Right lobe of liver (tissue), 6 donors: ENCODE measurements around the gene SIK3. TPM values are rescaled to one million over a fixed set of nuclear protein-coding genes. Genes with fewer than 3 reads are reported as not detected.
A peak's percentile ranks its signal among the peaks of the same experiment; 100 is the strongest.

Source experiments
- ATAC-seq, 4 donors: fragments of 200-7000 bp; cut with Tn5 transposase; one replicate each; pipeline ENCODE4 v1.9.1; 2020; ENCODE audit warnings: mild to moderate bottlenecking in 4 of 4, moderate library complexity in 4 of 4
- DNase-seq, 3 donors: peaks; one replicate each; pipeline ENCODE4 v3.0.0-alpha.2; 2020
- H3K27ac ChIP-seq, 3 donors: fragments of 200-600 bp; one replicate each; pipeline ENCODE4 v1.8.0; 2022
- H3K27me3 ChIP-seq, 2 donors: fragments of 200-600 bp; one replicate each; pipeline ENCODE4 v1.8.0; 2022
- H3K36me3 ChIP-seq, 4 donors: fragments of 200-600 bp; sonication (generic) in 1 of 4; one replicate each; pipeline versions ENCODE4 v1.5.1 to v1.8.0; 2017 to 2022; ENCODE audit warnings: control low read depth in 1 of 4
- H3K4me1 ChIP-seq, 4 donors: fragments of 200-600 bp; sonication (generic) in 1 of 4; one replicate each; pipeline versions ENCODE4 v1.5.1 to v1.8.0; 2017 to 2022; ENCODE audit warnings: control low read depth in 1 of 4
- H3K4me3 ChIP-seq, 3 donors: fragments of 200-600 bp; one replicate each; pipeline ENCODE4 v1.8.0; 2022
- H3K9me3 ChIP-seq, 4 donors: fragments of 200-600 bp; sonication (generic) in 1 of 4; one replicate each; pipeline versions ENCODE4 v1.5.1 to v1.8.0; 2017 to 2022; ENCODE audit warnings: control low read depth in 1 of 4
- CTCF ChIP-seq, 4 donors: fragments of 200-600 bp in 3 of 4; fragments of 450-650 bp in 1 of 4; IDR thresholded peaks; one replicate each; pipeline versions ENCODE4 v1.5.1 to v1.8.0; 2016 to 2022; ENCODE audit warnings: antibody characterized with exemption in 4 of 4, mild to moderate bottlenecking in 2 of 4
- POLR2A ChIP-seq: fragments of 450-650 bp; IDR thresholded peaks from one replicate; pipeline ENCODE4 v1.6.1; 2017; ENCODE audit warnings: antibody characterized with exemption, mild to moderate bottlenecking
- WGBS: methylation state at CpG from one replicate; pipeline ENCODE4 v1.1.6; 2018; ENCODE audit warnings: low coverage, low lambda C conversion rate; ENCODE audit not compliant: insufficient coverage; ENCODE audit errors: missing lambda C conversion rate; 5-methylcytosine and 5-hydroxymethylcytosine counted together
- intact Hi-C, 2 donors: fragments of 100-400 bp; cut with DNase I; formaldehyde crosslinking; loops; one replicate each; pipeline versions ENCODE4 v1.11.2 to v1.14.1; 2022
- total RNA-seq, 6 experiments: library from RNA; depleted of rRNA in 2 of 6; stranded (reverse); fragments of >200 nt in 2 of 6; fragmentation: NEBNext Ultra II Directional in 3 of 6; extraction: Animal tissue kit (Norgen Biotek cat#: 25700) in 3 of 6; gene quantifications; one replicate each; pipeline versions ENCODE4 v1.1.0 to v1.2.4, GENCODE V29; 2016 to 2023
- donor health status: DM: no; HTN: yes; CAD: no.
- donor health status: DM: no; HTN: no; CAD: no.
- donor health status: DM: no; HTN: no; CAD: no.
- donor health status: DM: no; HTN: yes; CAD: no.
- donor health status: DM: no; HTN: yes; CAD: no.

SIK3 gene
- total RNA-seq, 6 experiments from 2014 or later, result 22.0 to 35.4 (median 26.8) TPM

DNA sequence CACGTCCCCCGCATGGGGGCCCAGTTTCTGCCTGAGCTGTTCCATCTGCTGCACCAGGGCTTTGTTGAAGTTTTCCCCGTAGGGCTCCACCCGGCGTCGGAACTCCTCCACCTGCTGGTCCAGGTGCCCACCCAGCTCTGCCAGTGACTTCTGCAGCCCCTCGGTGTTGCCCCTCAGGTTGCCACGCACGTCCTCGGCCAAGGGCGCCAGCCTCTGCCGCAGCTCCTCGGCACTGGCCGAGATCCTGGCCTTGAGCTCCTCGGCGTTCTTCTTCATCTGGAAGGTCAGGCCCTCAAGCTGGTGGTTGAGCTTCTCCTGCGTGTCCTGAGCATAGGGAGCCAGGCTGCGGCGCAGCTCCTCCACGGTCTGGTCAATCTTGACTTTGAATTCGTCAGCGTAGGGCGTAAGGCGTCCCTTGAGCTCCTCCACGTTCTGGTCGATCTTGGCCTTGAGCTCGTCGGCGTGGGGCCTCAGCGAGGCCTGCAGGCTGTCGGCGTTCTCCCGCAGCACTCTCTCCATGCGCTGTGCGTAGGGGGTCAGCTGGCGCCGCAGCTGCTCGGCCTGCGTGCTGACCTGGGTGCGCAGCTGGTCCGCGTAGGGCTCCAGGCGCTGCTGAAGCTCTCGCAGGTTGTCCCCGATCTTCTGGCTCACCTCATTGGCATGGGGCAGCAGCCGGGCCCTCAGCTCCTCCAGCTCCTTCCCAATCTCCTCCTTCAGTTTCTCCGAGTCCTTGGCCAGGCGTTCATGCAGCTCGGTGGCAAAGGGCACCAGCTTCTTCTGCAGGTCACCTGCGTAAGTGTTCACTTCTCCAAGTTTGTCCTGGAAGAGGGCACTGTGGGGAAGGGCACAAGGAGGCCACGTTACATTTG is 276.9 kb downstream of the SIK3 start:
- intact Hi-C loops, result no loop called here
- DNase-seq (no peak), ATAC-seq (no peak)
- no peak overlapping the region for H3K4me3 ChIP-seq
- TF ChIP-seq CTCF (IDR thresholded peaks at IDR 0.05) (no peak), POLR2A (no peak)
- H3K4me1 ChIP-seq, result peaks cover 0 to 16% (median 7%) of the 10 kb centered on the region in 4 donors
- H3K27me3 ChIP-seq, result no peaks in the 10 kb centered on the region
- WGBS, result 96% methylated on average over 12 of the region's 51 CpGs
- H3K9me3 ChIP-seq, result no peaks in the 10 kb centered on the region
- H3K27ac ChIP-seq, result no peak overlapping the region
- no peaks in the 10 kb centered on the region for H3K36me3 ChIP-seq

DNA sequence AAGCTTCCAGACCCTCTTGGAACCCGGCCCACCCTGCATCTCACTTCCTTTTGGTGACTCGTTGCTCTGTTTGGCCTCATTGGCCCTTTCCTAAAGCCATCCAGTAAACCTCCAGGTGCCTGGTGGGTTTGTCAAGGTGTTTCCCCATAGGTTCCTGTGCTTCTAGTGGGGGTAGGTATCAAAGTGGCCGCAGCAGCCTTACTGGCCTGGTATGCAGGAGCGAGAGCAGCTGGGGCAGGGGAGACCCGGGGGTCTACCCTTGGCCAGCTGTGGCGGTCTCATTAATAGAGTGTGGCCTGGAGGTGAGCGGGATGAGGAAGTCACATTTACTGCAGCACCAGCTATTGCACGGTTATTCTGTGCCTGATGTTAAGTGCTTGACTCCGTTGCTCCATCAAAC is 279.2 kb downstream of the SIK3 start:
- Histone ChIP-seq H3K27me3 (no peaks in the 10 kb centered on the region), H3K4me3 (no peak overlapping the region), H3K27ac (no peak overlapping the region), H3K4me1 (peaks cover 0 to 27% (median 6%) of the 10 kb centered on the region in 4 donors), H3K36me3 (no peaks in the 10 kb centered on the region), H3K9me3 (no peaks in the 10 kb centered on the region)
- 88% methylated on average over 3 of the region's 9 CpGs for WGBS
- ATAC-seq (no peak), DNase-seq (no peak)
- intact Hi-C loops, result no loop called here
- TF ChIP-seq POLR2A (no peak), CTCF (IDR thresholded peaks at IDR 0.05) (no peak)

DNA sequence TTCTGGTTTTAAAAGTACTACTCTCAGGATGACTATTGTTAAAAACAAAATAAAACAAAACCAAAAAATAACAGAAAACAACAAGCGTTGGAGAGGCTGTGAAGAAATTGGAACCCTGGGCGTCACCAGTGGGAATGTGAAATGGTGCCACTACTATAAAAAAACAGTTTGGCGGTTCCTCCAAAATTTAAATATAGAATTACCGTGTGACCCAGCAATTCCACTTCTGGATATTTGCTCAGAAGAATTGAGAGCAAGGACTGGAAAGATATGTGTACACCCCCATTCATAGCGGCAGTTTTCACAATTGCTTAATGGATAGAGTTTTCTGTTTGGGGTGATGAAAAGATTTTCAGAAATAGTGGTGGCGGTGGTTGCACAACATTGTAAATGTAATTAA is 283.7 kb downstream of the SIK3 start:
- Histone ChIP-seq H3K9me3 (no peaks in the 10 kb centered on the region), H3K4me3 (peak overlapping the region in 2 of 3 donors; percentile 18 to 35), H3K27ac (peak overlapping the region in 2 of 3 donors; percentile 22 to 74), H3K27me3 (no peaks in the 10 kb centered on the region), H3K4me1 (peaks cover 0 to 54% (median 15%) of the 10 kb centered on the region in 4 donors), H3K36me3 (no peaks in the 10 kb centered on the region)
- peak in 1 of 4 donors; percentile 0 for ATAC-seq
- intact Hi-C loops, result no loop called here
- no peak for DNase-seq
- 32% methylated on average over 6 of the region's 6 CpGs for WGBS
- no peak for TF ChIP-seq POLR2A
- TF ChIP-seq CTCF (IDR thresholded peaks at IDR 0.05), result no peak

DNA sequence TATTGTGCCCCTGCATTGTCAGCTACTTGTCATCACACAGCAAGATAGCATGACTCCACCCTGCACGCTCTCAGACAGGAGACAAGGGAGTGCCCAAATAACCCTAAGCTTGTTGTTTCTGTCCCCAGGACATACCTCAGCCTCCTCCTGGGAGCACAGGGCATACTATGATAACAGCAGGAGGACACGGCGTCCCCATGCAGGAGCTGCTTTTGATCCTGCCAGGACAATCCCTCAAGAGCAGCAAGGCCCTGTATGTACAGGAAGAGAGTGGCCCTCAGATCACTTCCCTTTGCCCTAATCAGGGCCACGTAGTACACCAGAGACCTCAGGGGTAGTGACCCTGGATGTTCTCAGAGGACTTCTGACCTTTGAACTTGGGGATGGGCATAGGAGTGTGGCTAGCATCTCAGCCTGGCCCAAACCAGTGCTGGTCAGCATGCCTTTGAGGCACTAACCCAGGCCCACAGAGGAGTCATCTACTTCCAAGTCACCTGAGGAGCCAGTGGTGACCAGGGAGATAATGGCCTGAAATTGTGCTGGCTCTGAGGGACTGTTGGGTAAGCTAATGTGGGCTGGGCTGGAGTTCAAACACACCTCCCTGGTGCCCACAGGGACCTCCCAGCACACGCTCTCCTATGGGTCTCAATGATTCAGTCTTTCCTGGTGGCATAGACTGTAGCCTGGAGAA is 284.3 kb downstream of the SIK3 start:
- Histone ChIP-seq H3K36me3 (no peaks in the 10 kb centered on the region), H3K9me3 (no peaks in the 10 kb centered on the region), H3K4me3 (peak overlapping the region in 2 of 3 donors; percentile 18 to 35), H3K27ac (peak overlapping the region in 2 of 3 donors; percentile 69 to 74), H3K27me3 (no peaks in the 10 kb centered on the region), H3K4me1 (peaks cover 0 to 59% (median 15%) of the 10 kb centered on the region in 4 donors)
- peak in 2 of 3 donors; percentile 87 to 94 for DNase-seq
- ATAC-seq, result peak; percentile 84 to 91 (median 88)
- intact Hi-C loops, result no loop called here
- TF ChIP-seq POLR2A, result peak; percentile 74
- no peak for TF ChIP-seq CTCF (IDR thresholded peaks at IDR 0.05)
- WGBS, result 25% methylated on average over 1 of the region's 5 CpGs
